Activated CD8-positive, alpha-beta memory T cell treated with anti-CD3 and anti-CD28 coated beads, Interleukin-2, amount 50 U/mL, for 24 hours (primary cell): ENCODE results near the gene TSC22D3.

ENCODE experiments used
- DNase-seq: peaks from one replicate; pipeline ENCODE4 v3.0.0-alpha.2; 2020; ENCODE audit errors: extremely low read depth

The TSC22D3 gene

DNA sequence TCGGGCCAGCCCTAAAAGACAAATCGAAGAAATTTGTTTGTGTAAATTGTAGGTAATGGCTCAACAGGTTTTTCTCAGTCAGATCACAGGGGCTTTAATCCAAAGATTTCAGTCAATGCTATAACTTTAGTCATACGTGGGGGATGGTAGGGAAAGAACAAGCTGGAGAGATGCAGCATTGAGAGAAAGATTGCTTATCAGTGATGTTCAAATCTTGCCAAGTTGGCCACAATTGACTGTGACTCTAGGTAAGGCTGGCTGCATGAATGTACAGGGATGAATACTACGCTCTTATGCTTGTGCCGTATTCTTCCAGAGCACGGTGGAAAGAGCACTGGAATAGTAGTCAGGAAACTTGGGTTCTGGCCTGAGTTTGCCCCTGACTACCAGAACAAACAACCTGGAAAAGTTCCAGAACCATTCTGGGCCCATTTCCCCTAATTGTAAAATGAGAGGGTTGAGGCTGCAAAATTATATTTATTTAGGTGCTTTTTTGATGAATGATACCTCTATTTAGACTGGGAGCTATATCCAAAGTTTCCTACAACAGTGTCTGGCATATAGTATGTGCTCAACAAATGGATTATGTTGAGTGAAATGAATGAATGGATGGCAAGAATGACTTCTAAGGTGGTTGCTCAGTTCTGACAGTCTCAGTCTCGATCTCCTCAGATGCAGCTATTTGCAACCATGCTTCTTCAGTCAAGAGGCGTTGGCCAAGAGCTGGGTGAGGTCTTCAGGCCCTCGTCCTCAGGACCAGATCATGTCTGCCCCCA lies 44.4 kb downstream of the TSC22D3 start:
- DNase-seq: no peak

DNA sequence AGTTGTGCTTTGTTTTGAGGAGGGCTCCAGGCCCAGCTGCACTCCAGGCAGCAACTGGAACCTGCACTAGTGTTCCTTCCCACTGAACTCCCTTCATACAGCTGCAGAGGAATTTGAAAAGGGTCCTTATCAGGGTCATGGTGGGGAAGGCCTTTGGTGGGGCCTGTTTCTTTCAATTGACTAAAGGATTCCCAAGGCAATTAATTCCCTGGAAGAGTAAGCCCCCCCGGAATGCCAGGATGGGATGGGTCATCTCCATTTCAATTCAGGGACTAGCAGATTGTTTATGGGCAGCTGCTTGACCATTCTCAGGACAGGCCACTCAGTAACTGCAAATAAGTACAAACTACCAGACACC lies 45.3 kb downstream of the TSC22D3 start:
- no peak for DNase-seq

DNA sequence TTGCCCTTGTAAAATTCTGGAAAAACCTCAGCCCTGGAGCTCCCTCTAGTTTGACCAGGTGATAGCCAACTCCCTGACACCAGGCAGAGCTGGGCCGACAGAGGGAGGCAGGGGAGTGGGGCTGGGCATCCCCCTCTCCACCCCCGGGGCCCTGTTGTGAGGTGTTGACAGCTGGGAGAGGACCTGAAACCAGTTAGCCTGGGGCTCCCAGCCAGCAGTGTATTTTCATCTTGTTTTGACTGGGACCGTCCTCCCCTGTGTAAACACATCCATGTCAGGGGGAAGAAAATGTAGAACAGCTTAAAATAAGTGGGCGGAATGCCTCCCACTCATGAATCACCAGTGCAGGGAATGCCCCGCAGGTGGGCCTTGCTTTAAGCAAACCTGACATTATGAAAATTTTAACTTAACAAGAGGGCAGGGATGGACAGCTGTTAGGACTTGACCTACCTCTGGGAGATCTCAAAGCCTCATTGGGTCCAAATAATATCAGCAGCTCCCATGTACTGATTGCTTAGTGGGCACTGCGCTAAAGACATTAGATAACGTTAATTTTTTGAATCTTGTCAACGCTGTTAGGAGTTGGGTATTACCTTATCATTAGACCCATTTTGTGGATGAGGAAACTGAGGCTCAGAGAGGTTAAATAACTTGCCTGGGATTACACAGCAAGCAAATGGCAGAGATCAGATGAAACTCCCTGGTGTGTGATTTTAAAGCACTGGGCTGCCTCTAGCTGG lies 45.9 kb downstream of the TSC22D3 start:
- DNase-seq: no peak

DNA sequence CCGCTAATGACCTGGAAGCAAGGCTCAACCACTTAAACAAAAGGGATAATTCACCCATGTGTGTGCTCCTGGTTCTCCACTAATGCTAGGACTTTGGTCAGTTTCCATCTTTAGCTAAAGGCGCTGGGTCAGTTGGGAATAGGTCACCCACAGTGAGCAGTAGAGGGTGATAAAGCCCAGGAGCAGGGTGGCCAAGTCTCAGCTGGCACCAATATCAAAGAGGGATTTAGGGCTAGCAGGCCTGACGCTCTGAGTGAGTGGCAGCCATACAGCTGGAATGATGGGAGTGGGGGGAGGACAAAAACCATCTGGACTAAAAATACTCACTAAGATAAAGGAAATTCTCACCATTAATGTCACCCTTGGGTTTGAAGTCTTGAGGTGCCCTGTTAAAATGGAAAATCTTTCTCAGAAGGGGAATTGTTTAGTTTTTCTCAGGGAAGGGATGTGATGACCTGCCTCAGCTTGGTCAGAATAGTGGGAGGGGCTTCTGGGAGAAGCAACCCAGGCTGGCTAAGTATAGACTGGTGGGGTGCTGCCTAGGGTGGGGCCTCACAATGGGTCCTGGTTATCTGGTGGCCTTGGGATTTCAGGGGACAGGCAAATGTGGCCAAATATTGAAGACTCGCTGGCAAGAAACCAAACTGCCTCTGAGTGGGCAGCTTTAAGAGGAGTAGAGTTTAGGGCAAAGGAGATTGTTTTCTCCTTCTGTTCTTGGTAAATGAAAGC lies 47.1 kb downstream of the TSC22D3 start:
- DNase-seq: no peak

DNA sequence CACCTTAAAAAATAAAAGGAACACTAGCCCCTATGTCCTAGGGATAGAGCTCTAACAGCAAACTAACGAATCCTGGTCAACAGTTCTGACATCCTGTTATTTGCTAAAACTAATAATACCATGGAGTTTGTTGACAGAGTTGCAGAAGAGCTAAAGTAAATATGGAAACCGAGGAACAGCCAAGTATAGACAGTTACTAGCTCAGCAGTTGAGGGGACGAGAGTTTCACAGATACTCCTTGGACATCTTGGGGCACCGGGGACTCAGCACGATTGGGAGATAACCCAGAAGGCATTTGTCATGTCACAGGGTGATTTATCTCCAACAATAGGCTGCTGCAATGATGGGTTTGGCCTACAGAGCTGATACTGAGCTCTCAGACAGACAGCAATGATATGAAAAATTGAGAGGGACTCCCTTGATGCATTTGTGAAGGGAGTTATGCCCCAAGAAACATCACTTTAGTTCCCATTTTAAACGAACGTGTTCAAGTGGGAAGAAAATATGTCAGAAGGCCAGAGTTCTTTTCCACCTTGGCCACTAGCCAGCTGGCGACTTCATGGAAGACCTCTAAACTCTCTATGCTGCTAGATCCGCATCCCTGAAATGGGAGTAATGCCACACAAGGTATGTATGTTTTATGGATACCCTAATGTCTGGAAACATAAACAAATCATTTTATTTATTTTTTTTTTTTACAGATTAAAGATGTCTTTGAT lies 48.6 kb downstream of the TSC22D3 start:
- no peak for DNase-seq

DNA sequence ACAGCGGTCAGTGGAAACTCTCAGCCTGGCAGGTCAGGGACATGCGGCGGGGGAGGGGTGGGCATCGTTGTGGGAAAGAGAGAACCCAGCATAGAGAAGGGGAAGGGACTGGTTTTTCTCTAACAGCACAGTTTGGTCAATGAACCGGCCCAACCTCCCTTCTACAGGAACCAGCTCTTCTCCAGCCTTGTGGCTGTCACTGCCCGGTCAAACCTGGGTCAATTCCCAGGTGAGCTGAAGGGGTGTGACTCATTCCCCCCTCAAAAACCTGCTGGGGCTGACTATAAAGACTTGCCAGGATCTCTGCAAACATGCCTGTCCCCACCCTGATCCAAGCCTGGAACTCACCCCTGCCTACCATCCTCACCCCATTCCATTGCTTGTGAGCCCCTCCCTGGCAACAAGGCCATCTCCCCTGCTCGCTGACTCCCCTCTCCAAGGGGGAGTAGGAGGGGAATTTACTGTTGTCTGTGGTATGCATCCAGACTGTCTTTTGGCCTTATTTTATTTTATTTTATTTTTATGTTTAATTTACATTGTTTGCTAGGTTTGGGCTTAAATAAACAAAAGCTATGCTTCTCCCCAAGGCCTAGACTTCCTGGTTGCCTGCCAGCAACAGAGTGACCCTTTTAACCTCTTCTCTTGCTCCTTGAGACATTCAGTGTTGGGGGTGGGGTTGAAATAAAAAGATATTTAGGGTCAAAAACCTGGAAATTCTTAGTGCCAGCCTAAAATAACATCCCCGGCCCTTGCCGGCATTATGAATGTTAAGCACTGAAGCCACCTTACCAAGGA lies 49.6 kb downstream of the TSC22D3 start:
- DNase-seq: no peak

DNA sequence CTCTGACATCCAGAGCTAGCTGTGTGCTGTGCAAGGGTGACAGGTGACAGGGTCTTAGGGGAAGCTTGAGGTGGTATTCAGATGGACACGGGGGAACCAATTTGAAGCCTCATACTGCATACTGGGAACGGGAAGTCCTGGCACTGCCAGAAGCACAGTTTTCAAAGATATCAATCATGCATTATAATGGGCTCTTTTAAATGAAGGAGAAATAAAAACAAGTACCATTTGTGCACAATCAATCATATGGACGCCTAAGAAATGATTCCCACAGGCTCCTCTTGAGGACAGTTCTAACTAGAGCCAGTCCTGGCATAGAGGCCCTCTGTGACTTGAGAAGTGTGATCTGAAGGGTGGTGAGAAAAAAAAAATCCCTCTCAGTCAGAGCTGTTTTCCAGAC lies 50.9 kb downstream of the TSC22D3 start:
- no peak for DNase-seq

DNA sequence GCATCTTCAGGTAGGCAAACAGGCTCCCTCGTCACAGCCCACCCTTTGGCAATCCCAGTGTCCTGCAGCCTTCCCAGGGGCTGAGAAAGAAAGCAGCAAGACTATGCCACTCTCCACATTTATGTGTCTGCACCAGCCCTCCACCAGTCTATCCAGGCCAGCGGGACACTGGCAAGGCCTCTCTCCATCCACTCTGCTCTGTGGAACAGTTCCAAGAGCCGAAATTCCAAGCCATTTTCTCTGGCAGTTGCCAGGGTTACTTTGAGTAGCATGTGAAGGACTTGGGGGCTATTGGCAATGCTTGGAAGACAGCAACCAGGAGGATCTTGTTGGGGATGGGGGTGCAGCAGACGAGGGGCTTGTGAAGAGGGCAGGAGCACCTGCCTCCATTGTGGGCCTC lies 52.1 kb downstream of the TSC22D3 start:
- no peak for DNase-seq

DNA sequence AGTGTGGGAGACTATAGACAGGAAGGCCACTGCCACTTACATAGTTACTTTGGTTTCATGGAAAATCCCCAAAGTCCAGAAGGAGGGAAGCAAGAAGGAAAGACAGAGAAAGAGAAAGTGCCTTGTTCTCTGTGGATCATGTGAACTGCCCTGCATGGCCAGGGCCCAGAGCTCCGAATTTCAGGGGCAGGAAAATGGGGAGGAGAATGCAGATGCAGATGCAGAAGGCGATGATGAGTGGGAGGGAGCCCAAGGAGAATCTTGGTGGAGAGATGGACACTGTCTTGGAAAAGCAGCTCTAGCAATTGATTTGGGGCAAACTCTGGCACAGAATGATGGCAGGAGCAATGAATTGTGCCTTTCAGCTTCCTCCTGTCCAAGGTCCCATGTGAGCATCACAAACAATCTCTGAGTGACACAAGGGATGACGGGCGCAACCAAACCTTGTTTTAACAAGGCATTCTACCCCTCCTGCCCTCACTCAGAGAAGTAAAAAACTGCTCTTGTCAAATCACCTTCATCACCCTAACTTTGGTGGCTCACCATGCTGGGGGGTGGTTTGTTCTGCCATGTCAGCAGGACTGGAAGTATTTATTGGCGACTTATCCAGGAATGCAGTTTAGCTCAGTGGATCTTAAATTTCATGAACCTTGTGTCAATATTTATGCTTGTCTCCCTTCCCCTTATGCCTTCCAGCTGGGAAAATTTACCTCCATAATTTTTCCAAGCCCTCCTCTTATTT lies 53.5 kb downstream of the TSC22D3 start:
- DNase-seq: no peak

DNA sequence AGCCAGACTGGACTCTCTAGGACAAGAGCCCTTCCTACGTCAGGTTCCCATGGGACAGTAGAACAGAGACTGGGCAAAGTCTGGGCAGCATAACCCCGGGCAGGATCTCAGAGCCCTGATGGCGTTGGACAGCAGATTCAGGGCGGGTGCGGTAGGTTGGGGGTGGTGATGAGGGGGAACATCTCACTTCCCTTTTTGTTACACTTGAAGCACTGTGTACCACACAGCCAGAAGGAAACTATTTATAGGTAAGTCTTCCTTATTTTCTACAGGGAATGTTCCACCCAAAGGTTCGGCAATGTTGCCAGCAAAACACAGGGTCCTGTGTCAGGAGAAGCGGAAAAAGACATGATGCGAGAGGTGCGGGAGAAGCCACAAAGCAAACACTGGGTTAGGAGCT lies 54.3 kb downstream of the TSC22D3 start:
- no peak for DNase-seq

DNA sequence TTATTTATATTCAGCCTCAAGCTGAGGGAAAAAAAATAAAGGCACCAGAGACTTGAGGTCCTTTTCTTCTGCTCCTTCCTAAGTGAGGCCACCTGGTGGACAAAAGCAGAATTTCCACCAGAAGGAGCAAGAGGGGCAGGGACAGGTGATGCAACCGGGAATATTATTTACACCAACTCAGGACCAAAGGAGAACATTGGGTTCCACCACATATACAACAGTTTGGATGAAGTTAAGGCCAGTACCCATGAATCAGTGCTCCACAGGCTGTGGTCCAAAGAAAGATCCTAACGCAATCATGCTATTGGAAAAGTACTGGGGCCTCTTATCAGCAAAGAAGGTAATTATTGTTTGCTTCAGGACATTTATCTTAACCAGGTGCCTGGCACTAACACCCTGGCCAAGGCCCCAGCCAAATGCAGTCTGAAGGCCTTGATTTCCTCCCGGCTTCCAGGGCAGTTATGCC lies 57.4 kb downstream of the TSC22D3 start:
- no peak for DNase-seq

DNA sequence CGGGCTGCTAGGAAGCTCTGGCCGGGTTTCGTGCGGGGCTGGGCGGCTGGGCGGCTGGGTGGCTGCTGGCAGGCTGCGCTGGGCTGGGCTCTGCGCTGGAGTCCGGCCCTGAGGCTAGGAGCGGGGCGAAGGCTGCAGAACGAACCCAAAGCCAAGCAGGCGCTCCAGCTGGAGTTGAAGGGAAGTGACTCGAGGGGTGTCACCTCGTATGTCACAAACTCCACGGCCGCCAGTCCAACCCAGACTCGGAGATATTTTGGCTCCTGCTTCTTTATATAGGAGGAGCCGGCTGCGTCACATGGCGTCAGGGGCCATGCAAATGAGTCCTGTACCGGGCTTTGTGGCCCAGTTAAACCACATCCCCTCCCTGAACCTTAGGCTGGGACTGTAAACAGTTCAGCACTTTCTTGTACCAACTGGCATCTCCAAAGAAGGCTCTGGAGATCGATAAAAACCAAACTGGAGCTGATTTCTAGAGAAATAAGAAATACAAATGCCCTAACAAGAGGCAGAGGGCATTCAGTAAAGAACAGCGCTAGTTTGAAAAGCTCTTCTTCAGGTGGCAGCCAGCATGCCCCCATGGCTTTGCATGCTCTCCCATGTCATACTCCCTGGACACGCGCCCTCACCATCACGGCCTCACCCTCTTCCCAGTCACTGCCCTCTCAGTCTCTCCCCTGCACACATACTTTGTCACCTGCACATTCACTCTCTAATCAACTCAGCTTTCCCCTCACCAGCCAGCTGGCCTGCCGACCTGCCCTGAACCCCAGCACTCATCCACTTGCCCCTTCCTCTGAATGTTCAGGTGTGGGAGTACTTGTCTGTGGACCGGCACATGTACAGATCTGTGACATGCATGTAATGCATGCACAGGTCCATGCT lies 58.5 kb downstream of the TSC22D3 start:
- peak; percentile 63 for DNase-seq

DNA sequence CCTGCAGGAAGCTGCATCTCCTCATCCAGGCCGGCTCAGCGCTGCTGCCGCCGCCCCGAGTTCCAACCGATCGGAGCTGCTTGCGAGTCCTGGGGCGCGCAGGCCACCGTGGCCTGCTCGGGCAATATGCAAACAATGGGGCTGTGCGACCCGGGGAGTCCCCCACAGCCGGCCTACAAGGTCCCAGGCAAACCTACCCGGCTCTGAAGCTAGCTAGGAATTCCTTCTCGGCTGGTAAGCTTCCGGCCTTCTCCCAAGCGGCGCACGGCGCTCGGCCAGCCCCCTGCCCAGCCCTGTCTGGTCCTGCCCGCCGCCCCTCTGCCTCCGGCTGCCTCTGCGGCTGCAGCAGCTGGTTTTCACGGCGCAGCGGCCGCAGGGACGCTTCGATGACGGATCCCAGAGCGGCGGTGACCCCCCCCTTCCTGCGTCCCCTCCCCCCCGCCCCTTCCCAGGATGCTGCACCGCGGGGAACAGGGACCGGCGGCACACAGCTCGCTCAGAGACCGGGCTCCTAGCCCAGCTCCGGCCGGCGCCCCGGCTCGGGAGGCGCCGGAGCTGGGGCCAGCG lies 59.4 kb downstream of the TSC22D3 start:
- no peak for DNase-seq

DNA sequence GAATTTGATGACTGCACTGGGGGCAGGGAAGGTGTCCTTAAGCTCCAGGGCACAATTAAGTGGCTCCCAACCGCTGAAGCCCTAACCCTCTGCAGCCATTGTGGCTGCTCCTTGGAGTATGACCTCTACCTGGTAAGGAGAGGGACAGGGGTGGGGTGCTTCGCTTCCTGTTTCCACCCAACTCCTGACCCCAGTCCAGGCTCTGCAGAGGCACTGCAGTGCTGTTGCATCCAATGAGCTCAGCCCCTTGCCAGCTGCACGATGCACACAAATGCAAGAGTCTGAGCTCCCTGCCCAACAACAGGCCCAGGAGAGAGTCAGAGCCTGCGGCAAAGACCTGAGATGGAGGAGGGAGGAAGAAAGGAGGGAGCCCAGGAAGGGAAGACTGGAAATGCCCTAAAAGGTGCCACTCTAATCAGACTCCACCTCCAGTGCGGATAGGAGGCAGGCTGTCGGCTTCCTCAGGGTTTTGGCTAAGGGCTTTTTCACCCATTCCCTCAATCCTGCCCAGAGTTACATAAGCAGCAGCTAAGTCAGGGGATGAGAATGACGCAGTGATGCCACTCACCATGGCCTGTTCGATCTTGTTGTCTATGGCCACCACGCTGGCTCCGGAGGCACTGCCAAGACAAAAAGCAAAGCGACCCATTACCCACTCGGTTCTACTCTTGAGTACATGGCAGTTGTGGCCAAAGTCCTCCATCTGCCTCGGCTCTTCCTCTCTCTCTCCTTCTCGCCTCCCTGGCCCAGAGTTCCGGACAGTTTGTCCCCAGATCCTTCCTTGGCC lies 60.1 kb downstream of the TSC22D3 start:
- no peak for DNase-seq

DNA sequence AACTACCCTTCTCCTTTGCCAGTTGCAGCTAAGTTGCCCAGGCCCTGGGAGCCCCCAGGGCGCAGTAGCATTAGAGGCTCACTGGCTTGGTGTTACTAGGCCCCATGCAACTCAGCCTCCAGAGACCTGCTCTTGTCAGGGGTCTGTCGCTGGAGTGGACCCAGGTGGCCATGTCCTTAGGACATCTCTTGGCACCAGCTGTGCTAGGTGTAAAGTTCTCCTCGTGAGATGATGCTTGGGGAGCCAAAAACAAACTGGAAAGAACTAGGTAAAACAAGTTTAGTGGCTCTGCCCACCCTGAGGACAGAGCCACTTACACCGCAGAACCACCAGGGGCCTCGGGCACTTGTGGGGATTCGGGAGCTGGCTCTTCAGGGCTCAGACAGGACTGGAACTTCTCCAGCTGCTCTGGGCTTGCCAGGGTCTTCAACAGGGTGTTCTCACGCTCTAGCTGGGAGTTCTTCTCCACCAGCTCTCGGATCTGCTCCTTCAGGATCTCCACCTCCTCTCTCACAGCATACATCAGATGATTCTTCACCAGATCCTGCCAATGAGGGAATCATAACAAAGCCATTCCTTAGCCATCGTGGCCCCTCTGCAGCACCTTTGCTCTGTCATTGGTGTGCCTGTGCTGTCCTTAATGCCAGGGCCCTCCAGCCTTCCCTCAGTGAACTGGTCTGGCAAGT lies 61.2 kb downstream of the TSC22D3 start:
- no peak for DNase-seq

DNA sequence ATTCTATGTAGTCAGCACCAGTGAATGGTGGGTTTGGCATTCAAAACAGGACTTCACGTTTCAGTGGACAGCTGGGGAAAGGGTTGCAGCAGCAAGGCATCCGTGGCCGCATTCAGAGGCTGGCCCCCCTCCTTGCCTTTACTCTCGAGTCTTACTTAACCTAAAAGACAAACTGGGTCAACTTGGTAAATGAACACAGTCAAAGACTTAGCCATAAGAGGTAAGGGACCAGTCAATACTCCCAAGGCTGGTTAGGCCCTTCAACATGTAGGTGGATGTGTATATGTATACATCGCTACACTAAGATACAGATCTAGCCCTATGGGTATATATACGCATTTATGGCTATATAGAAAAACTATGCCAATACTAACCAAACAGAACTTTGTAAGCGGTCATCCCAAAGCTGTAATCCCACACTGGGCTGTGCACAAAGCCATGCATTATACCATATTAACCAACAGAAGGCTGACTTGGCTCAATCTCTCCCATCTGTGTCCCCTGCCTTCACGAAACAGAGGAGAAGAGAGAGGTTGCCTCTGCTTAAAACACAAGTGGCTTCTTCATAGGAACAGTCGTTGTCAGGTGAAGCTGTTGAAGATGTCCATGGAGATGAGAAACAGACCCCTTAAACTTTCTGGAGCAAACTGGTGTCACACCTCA lies 61.9 kb downstream of the TSC22D3 start:
- DNase-seq: no peak

DNA sequence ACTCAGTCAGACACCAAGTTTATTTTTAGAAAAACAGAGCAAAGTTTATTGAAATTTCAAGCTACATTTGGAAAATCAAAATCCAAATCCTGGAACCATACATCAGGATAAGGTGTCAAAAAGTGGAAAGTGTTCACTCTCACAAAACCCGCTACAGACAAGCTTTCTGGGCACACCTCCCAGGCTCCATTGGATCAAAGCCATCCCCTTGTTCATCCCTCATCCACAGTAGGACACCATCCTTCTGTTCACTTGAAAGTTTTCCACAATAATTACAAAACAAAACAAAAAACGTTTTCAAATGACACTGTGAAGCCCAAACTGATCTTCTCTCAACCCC lies 62.4 kb downstream of the TSC22D3 start:
- DNase-seq: no peak
